Upper lobe of left lung (tissue), 6 donors: Measurements from ENCODE around the gene KCTD17. TPM values are rescaled to one million over a fixed set of nuclear protein-coding genes. Genes with fewer than 3 reads are reported as not detected.

Experiments
- ATAC-seq, 2 donors: fragments of 200-7000 bp; cut with Tn5 transposase; one replicate each; pipeline ENCODE4 v1.9.1; 2022; ENCODE audit warnings: mild to moderate bottlenecking in 2 of 2, moderate library complexity in 2 of 2; ENCODE audit not compliant: low FRiP score in 2 of 2
- DNase-seq, 2 donors: peaks; one replicate each; pipeline ENCODE4 v3.0.0-alpha.2; 2019 to 2020
- H3K27ac ChIP-seq, 4 donors: fragments of 200-600 bp; sonication (generic); one replicate each; pipeline ENCODE4 v1.5.1; 2016 to 2019
- H3K27me3 ChIP-seq, 4 donors: fragments of 200-600 bp; sonication (generic); one replicate each; pipeline ENCODE4 v1.5.1; 2017 to 2019
- H3K36me3 ChIP-seq, 4 donors: fragments of 200-600 bp; sonication (generic); one replicate each; pipeline ENCODE4 v1.5.1; 2016 to 2019
- H3K4me1 ChIP-seq, 4 donors: fragments of 200-600 bp; sonication (generic); one replicate each; pipeline ENCODE4 v1.5.1; 2018 to 2019
- H3K4me3 ChIP-seq, 4 donors: fragments of 200-600 bp; sonication (generic); one replicate each; pipeline ENCODE4 v1.5.1; 2017 to 2019; ENCODE audit warnings: mild to moderate bottlenecking in 2 of 4, moderate library complexity in 1 of 4
- H3K9me3 ChIP-seq, 4 donors: fragments of 200-600 bp; sonication (generic); one replicate each; pipeline ENCODE4 v1.5.1; 2018 to 2019
- EP300 ChIP-seq, 4 donors: sonication (generic); formaldehyde crosslinking; IDR thresholded peaks; one replicate each; pipeline ENCODE4 v1.5.1; 2017; ENCODE audit warnings: antibody characterized with exemption in 4 of 4, control low read depth in 2 of 4
- POLR2A ChIP-seq, 4 donors: fragments of 450-650 bp; IDR thresholded peaks; one replicate each; pipeline ENCODE4 v1.5.1; 2016 to 2017; ENCODE audit warnings: antibody characterized with exemption in 4 of 4, mild to moderate bottlenecking in 2 of 4
- POLR2AphosphoS5 ChIP-seq, 2 donors: sonication (generic); formaldehyde crosslinking; IDR thresholded peaks; one replicate each; pipeline ENCODE4 v1.5.1; 2017; ENCODE audit warnings: antibody characterized with exemption in 2 of 2
- WGBS, 2 donors: methylation state at CpG; one replicate each; pipeline ENCODE4 v1.1.5; 2017 to 2018; 5-methylcytosine and 5-hydroxymethylcytosine counted together
- total RNA-seq, 6 donors: library from RNA; depleted of rRNA in 4 of 6; stranded (reverse); fragments of >200 nt in 4 of 6; gene quantifications; one replicate each; pipeline versions ENCODE4 v1.1.0 to v1.2.1, GENCODE V29; 2016 to 2021
- TF ChIP-seq, protein P1 (sequence below), 6 experiments: fragments of 450-650 bp in 4 of 6; fragments of 200-600 bp in 2 of 6; sonication (generic) in 2 of 6; IDR thresholded peaks; one replicate each; pipeline ENCODE4 v1.5.1; 2016 to 2019; ENCODE audit warnings: antibody characterized with exemption in 6 of 6
- donor health status: DM: no; HTN: no; CAD: no; lungs with moderate emphysema.
- donor health status: DM: no; HTN: yes; CAD: no; lungs with severe emphysema.

KCTD17 gene
- total RNA-seq, 6 donors from 2014 or later = 9.0 to 30.4 (median 23.2) TPM

DNA sequence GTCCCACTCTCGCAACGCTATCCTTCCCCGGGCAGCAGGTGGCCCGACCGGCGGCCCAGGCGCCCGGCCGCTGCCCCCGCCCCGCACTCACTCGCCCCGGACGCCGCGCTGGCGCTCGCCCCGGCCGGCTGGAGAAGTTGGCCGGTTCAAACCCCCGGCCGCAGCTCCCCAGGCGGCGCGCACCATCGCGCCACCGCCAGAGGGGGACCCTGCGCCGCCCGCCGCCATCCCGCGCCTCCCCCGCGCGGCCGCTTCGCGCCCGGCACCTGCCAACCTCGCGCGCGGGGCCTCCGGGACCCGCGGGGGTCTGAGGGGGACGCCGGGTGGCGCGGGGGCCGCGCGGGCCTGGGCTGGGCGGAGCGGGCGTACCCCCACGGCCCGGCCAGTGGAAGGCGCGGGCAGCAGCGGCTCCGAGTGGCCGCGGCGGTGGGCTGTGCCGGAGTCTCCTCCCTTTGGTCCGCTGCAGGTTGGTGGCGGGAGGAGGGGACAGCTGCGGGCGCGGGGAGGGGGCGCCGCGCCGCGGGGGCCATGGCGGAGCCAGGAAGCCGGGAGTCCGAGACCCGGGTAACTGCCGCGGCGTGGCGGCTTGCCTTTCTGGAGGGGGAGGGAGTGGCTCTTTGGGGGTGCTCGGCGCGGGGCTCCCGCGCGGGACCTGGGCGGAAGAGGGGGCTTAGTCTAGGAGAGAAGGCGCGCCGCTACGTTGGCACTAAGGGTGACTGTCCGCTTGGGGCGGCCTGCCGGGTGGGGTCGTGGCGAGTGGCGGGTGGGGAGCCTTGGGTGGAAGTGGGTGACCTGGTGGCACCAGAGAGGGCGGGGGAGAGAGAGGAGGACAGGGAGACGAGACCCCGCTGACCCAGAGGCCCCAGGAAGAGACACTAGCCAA, 32.0 kb upstream of the KCTD17 start, which contains the start of the genes MPST and TST:
MPST (plus strand) TSS at position 434 of the 883 bp plus-strand sequence; CDS start at position 529, 95 bp downstream.
TST (minus strand) TSS at position 139 of the 883 bp plus-strand sequence. CDS start 715 bp downstream, outside the sequence.
- WGBS, 2 donors = 0 to 1% methylated on average over 2 to 25 of the region's 107 CpGs
- Histone ChIP-seq H3K27me3 (no peaks in the 10 kb centered on the region), H3K36me3 (peaks cover 0 to 19% (median 5%) of the 10 kb centered on the region in 4 donors), H3K4me3 (peak within 1 kb of the TSS; percentile 71 to 99 (median 95)), H3K4me1 (peaks cover 53 to 74% (median 64%) of the 10 kb centered on the region in 4 donors), H3K9me3 (no peaks in the 10 kb centered on the region), H3K27ac (peak within 1 kb of the TSS; percentile 87 to 96 (median 92))
- peak; percentile 85 to 91 for ATAC-seq
- TF ChIP-seq POLR2AphosphoS5 (IDR thresholded peaks at IDR 0.05) (peak in 1 of 2 donors; percentile 58), POLR2A (IDR thresholded peaks at IDR 0.05) (peak in 2 of 4 donors; percentile 75 to 89), EP300 (IDR thresholded peaks at IDR 0.05) (no peak)
- TF ChIP-seq, protein P1, sequence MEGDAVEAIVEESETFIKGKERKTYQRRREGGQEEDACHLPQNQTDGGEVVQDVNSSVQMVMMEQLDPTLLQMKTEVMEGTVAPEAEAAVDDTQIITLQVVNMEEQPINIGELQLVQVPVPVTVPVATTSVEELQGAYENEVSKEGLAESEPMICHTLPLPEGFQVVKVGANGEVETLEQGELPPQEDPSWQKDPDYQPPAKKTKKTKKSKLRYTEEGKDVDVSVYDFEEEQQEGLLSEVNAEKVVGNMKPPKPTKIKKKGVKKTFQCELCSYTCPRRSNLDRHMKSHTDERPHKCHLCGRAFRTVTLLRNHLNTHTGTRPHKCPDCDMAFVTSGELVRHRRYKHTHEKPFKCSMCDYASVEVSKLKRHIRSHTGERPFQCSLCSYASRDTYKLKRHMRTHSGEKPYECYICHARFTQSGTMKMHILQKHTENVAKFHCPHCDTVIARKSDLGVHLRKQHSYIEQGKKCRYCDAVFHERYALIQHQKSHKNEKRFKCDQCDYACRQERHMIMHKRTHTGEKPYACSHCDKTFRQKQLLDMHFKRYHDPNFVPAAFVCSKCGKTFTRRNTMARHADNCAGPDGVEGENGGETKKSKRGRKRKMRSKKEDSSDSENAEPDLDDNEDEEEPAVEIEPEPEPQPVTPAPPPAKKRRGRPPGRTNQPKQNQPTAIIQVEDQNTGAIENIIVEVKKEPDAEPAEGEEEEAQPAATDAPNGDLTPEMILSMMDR (IDR thresholded peaks at IDR 0.05) = peak; percentile 38 to 97 (median 86)
- peak; percentile 87 to 95 for DNase-seq

DNA sequence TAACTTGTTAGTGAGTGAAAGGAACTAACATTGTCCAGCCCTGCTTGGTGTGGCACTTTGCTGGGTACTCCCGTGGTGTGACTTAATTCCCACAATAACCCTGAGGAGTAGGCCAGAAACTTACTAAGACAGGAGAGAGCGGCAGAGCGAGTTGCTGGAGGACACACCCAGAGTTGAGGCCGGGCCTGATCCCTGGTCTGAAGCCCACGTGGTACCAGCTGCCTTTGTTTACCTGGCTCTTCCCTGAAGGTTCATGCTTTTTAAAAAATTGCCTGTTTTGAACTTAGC, 31.4 kb upstream of the KCTD17 start:
- peak overlapping the region; percentile 71 to 99 (median 95) for H3K4me3 ChIP-seq
- H3K27ac ChIP-seq = peak overlapping the region; percentile 87 to 96 (median 92)
- peaks cover 0 to 25% (median 10%) of the 10 kb centered on the region in 4 donors for H3K36me3 ChIP-seq
- DNase-seq = peak in 1 of 2 donors; percentile 65
- TF ChIP-seq POLR2A (IDR thresholded peaks at IDR 0.05) (no peak), POLR2AphosphoS5 (IDR thresholded peaks at IDR 0.05) (no peak), EP300 (IDR thresholded peaks at IDR 0.05) (no peak)
- TF ChIP-seq, protein P1 (IDR thresholded peaks at IDR 0.05) = no peak
- 0 to 4% methylated on average over 4 to 5 of the region's 5 CpGs for WGBS, 2 donors
- H3K27me3 ChIP-seq = no peaks in the 10 kb centered on the region
- ATAC-seq = peak in 1 of 2 donors; percentile 29
- peaks cover 53 to 72% (median 64%) of the 10 kb centered on the region in 4 donors for H3K4me1 ChIP-seq
- H3K9me3 ChIP-seq = no peaks in the 10 kb centered on the region

DNA sequence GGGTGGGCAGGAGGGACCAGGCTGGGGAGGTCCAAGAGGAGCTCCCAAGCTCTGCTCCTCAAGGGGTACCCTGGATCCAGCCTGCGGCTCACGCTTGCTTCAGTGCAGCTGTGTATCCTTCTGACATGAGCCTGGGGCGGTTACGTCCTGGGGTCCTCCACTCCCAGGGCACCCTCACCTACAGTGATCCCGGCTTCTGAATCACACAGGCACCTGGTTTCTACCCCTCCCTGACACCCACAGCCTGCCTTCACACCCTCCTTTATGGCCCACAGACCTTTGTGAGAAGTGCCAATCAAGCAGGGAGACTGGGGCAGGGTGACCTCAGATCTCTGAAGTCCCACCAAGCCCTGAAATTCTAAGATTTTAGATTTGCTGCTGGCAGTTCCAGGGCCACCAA, 30.5 kb upstream of the KCTD17 start:
- WGBS, 2 donors = 92 to 100% methylated on average over 5 of the region's 5 CpGs
- no peak for DNase-seq
- ATAC-seq = no peak
- H3K27me3 ChIP-seq = no peaks in the 10 kb centered on the region
- peak overlapping the region in 3 of 4 donors; percentile 43 to 95 (median 90) for H3K27ac ChIP-seq
- peak overlapping the region in 2 of 4 donors; percentile 96 to 99 for H3K4me3 ChIP-seq
- H3K4me1 ChIP-seq = peaks cover 53 to 76% (median 62%) of the 10 kb centered on the region in 4 donors
- no peaks in the 10 kb centered on the region for H3K9me3 ChIP-seq
- peaks cover 0 to 33% (median 16%) of the 10 kb centered on the region in 4 donors for H3K36me3 ChIP-seq
- TF ChIP-seq POLR2AphosphoS5 (IDR thresholded peaks at IDR 0.05) = no peak
- TF ChIP-seq, protein P1 (IDR thresholded peaks at IDR 0.05) = no peak
- TF ChIP-seq POLR2A (IDR thresholded peaks at IDR 0.05) = no peak
- TF ChIP-seq EP300 (IDR thresholded peaks at IDR 0.05) = no peak

DNA sequence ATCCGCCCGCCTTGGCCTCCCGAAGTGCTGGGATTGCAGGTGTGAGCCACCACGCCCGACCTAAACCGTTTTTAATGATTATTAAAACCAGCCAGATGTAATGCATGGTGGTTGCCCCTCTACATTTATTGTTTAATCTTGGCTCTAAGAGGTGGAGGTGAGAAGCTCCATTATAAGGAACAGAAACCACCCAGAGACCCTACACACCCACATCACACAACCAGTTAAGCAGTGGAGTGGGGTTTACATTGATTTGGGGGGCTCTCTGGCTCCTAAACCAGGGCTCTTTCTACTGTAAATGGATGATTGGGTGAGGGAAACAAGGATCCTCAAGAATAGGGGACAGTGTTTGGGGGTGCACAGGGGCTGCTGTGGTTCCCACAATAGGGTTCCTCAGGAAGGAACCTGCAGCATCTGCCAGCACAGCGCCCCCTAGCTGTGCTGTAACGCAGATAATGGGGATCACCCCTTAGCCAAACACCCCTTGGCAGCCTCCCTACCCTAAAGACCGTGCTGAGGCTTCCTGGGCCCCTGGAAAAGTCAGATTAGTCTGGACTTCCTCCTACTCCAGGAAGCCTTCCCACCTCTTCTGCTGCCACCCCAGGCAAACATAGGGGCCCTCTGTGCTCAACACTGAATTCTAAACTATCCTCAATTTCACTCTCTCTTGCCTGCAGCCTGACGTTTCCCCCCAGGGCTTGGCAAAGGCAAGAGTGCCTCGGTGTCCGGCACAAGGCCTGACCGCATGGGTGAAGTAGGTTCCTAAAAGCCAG, 29.6 kb upstream of the KCTD17 start:
- no peak for ATAC-seq
- 60 to 66% methylated on average over 13 of the region's 13 CpGs for WGBS, 2 donors

More for the DNA sequence above, 29.6 kb upstream of the KCTD17 start:
- H3K27ac ChIP-seq = peak overlapping the region in 3 of 4 donors; percentile 57 to 95 (median 57)
- H3K9me3 ChIP-seq = no peaks in the 10 kb centered on the region
- H3K36me3 ChIP-seq = peaks cover 0 to 33% (median 18%) of the 10 kb centered on the region in 4 donors
- H3K4me1 ChIP-seq = peaks cover 52 to 77% (median 58%) of the 10 kb centered on the region in 4 donors
- DNase-seq = peak in 1 of 2 donors; percentile 59
- TF ChIP-seq EP300 (IDR thresholded peaks at IDR 0.05) = no peak
- TF ChIP-seq, protein P1 (IDR thresholded peaks at IDR 0.05) = peak; percentile 42 to 78 (median 62)
- H3K4me3 ChIP-seq = no peak overlapping the region
- H3K27me3 ChIP-seq = no peaks in the 10 kb centered on the region
